Islet of Langerhans (tissue), 1 donor: ENCODE data around the gene KCNB1.

Source experiments
- FAIRE-seq: peaks from one replicate; lab custom pipeline; 2011; peaks lifted over from hg19 to GRCh38; lab: Jason Lieb, UNC

KCNB1 gene

GRCh38 chr20:49482621-49483017, at the start of gene KCNB1:
Gene KCNB1 (minus strand): TSS chr20:49482668. CDS start chr20:49482480, 188 bp downstream.
- FAIRE-seq, result no peak

GRCh38 chr20:49529470-49529869, 47.0 kb upstream of the KCNB1 start:
- no peak for FAIRE-seq

- no peak for FAIRE-seq
Observed at GRCh38 chr20:49526568-49526967, 44.1 kb upstream of the KCNB1 start.

GRCh38 chr20:49526056-49526455, 43.6 kb upstream of the KCNB1 start:
- FAIRE-seq, result no peak

- no peak for FAIRE-seq
Observed at GRCh38 chr20:49523767-49524360, 41.4 kb upstream of the KCNB1 start.

GRCh38 chr20:49521356-49521755, 38.9 kb upstream of the KCNB1 start:
- no peak for FAIRE-seq

- FAIRE-seq, result no peak
Observed at GRCh38 chr20:49519777-49520359, 37.4 kb upstream of the KCNB1 start.

- no peak for FAIRE-seq
Observed at GRCh38 chr20:49519212-49519712, 36.8 kb upstream of the KCNB1 start.

GRCh38 chr20:49518576-49518975, 36.1 kb upstream of the KCNB1 start:
- no peak for FAIRE-seq

- no peak for FAIRE-seq
Observed at GRCh38 chr20:49517805-49518100, 35.3 kb upstream of the KCNB1 start.

- no peak for FAIRE-seq
Observed at GRCh38 chr20:49516916-49517804, 34.7 kb upstream of the KCNB1 start.

GRCh38 chr20:49515586-49515985, 33.1 kb upstream of the KCNB1 start:
- no peak for FAIRE-seq

GRCh38 chr20:49513517-49513916, 31.0 kb upstream of the KCNB1 start:
- FAIRE-seq, result no peak

- no peak for FAIRE-seq
Observed at GRCh38 chr20:49513009-49513408, 30.5 kb upstream of the KCNB1 start.

- FAIRE-seq, result no peak
Observed at GRCh38 chr20:49511788-49512525, 29.5 kb upstream of the KCNB1 start.

- FAIRE-seq, result no peak
Observed at GRCh38 chr20:49510562-49511122, 28.2 kb upstream of the KCNB1 start.

GRCh38 chr20:49508435-49509199, 26.1 kb upstream of the KCNB1 start:
- peak; percentile 24 for FAIRE-seq

- FAIRE-seq, result no peak
Observed at GRCh38 chr20:49507741-49508434, 25.4 kb upstream of the KCNB1 start.

- FAIRE-seq, result no peak
Observed at GRCh38 chr20:49505518-49505917, 23.1 kb upstream of the KCNB1 start.

GRCh38 chr20:49503176-49503575, 20.7 kb upstream of the KCNB1 start:
- no peak for FAIRE-seq

GRCh38 chr20:49501917-49502316, 19.4 kb upstream of the KCNB1 start:
- no peak for FAIRE-seq
